NT2/D1 (cell line): ENCODE data around the gene KIF21B.

Experiments used
- SUZ12 ChIP-seq: IDR thresholded peaks from 2 replicates; pipeline ENCODE4 v1.6.1; 2011; ENCODE audit not compliant: insufficient read length, insufficient read depth; ENCODE audit errors: extremely low read depth
- ZNF274 ChIP-seq: IDR thresholded peaks from 2 replicates; pipeline ENCODE4 v1.6.1; 2011; ENCODE audit warnings: mild to moderate bottlenecking, low read depth, low read length

GRCh38 chr1:201026836-201027235, 3.3 kb upstream of the KIF21B start:
- TF ChIP-seq ZNF274 (no peak), SUZ12 (no peak)
